ENCODE data around the gene TIMM22.

Gene TIMM22

DNA sequence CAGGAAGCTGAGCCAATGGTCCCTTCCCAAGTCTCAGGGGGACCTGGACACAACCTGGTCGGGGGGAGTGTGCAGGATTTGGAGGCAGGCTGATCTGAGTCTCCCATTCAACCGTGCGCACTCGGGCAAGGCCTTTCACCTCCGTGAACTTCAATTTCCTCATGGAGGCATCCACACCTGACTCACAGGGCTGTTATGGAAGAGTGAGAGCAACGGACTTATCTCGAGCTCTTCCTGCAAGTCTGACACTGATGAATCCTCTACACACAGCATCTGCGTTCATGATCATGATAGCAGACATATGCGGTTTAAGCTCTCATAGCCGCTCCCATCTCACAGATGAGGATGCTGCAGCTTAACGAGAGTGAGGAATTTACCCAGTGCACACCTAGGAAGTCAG is 21.6 kb downstream of the TIMM22 start:
- DNase-seq (ENCODE audit: low spot score) (no peak), FAIRE-seq (no peak)

DNA sequence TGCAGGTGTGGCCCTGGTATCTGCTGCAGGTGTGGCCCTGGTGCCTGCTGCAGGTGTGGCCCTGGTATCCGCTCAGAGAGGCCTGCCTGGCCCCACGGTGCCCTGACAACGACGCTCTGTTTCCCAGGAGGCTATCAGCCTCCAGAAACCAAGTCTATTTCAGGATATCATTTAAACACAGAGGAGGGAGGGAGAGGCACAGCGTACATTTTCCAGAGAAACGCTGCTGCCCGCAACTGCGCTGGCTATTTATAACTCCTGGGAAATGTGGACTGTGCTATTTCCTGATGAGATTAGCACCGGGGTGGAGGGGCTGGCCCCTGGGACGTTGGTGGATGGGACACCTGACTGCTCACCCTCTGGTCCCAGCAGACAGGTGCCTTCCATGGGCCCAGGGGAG is 22.5 kb downstream of the TIMM22 start:
- FAIRE-seq (no peak), DNase-seq (ENCODE audit: low spot score) (no peak)

DNA sequence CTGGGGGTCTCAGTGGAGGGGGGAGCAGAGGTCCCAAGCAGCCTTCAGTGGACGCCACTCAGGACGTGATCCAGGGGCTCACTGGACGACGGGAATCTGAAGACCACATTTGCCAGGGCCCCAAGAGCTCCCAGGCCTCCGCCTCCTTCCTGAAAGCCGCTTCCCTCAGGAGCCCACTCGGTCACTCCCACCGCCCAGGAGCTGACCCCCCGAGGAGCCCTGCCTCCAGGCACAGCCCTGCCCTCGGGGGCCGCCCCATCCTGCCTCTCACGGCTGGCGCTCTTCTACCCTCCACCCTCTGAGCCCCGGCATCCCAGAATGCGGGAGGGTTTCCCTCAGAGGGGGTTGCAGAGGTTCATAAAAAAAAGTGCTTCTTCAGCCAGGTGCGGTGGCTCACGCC is 24.2 kb downstream of the TIMM22 start:
- FAIRE-seq (no peak), DNase-seq (ENCODE audit: low spot score) (no peak)

DNA sequence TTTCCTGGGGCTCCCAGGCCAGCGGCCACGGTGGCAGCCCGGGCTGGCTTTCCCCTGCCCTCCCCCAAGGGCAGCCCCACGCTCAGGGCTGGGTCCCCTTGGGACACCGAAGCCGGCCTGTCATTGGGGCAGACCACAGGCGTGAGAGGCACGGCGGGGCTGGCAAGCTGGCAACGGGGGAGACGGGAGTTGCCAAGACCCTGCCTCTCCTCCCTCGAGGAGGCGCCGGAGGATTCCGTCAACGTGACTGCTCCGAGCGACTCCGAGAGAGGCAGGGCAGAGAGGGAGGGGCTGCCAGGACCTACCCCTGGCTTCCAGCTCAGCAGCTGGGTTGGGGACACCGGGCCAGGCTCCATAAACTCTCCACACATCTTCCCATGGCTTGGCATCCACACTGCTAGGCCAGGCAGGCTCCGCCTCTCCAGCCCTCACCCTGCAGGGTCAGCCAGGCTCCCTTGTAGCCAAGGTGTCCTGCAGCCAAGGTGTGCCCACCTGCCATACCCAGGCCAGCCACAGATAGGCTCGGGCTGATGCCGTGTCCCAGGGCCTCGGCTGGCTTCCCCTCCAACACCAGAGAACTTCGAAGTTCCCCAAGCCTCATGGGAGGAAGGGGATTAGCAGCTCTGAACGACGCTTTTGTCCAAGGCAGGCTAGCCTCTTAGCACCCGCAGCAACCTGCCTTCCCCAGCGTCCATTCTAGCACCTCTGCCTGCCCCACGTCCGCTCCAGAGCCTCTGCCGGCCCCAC is 25.5 kb downstream of the TIMM22 start:
- DNase-seq (ENCODE audit: low spot score) (no peak), FAIRE-seq (no peak)

DNA sequence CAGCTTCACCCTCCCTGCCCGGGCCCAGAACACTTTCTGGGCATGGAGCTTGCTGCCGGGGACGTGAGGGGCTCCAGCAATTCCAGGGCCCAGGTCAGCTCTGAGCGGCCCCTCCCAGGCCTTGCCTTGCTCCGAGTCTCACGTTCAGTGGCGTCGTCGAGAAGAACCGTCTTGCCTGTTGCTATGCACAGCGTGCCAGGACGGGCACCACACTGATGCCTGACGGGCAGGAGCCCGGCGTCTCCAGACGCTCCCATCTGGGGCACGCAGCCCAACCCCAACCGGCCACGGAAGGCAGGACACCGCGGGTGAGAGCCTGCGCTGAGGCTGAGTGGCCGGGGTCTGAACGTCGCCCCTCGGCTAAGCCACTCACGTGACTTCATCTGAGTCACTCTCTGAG is 27.1 kb downstream of the TIMM22 start:
- no peak for FAIRE-seq

DNA sequence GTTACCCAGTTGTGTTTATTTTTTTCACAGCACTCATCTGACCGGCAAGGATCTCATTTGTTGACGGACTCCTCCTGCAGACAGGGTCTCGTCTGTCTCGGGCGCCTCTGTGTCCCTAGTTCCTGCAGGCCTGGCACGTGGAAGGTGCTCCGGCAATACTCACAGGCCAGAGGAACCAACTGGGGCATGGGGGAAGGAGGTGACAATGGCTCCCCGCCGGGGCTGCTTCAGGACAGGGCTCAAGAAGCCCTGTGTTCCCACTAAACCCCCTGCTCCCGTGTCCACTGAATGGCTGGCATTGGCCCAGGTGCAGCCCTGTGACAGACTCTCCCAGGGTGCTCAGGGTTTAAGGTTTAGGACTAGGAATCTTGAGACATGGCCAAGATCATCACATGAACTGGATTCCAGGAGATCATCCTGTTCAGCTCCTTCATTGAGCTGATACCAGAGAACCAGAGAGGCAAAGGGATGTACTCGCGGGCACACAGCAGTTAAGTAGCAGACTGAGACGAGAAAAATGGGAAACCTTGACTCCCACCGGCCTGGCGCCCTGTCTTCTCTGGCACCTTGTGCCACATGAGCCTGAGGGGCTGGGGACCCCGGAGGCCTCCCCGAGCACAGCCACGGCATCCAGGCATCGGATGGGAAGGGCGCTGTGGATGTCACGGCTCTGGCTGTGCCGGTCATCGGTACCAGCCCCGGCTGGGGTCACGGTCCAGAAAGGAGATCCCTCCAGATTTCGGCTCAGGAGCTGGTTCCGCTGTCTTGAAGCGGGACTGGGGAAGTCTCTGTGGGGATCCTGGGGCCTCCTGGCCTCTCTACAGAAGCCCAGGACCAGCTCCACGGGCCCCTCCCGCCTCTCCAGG is 29.0 kb downstream of the TIMM22 start:
- no peak for DNase-seq (ENCODE audit: low spot score)
- no peak for FAIRE-seq

More for the DNA sequence above, 27.1 kb downstream of the TIMM22 start:
- DNase-seq (ENCODE audit: low spot score), result no peak

DNA sequence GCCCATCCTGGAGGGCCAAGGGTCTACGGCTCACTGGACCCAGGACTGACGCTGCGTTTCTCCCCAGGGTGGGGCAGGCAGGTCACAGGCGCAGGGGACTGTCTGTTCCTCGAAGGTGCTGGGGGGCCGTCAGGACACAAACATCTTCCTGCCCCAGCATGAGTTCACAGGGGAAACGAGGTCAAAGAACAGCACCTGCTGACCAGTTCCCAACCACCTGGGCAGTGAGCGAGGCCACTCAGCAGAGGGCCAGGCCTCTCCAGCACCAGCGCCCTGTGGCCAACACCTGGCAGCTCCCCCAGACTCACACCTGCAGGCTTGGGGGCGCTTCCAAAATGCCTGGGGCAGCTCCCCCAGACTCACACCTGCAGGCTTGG is 29.7 kb downstream of the TIMM22 start:
- no peak for FAIRE-seq
- DNase-seq (ENCODE audit: low spot score), result no peak

DNA sequence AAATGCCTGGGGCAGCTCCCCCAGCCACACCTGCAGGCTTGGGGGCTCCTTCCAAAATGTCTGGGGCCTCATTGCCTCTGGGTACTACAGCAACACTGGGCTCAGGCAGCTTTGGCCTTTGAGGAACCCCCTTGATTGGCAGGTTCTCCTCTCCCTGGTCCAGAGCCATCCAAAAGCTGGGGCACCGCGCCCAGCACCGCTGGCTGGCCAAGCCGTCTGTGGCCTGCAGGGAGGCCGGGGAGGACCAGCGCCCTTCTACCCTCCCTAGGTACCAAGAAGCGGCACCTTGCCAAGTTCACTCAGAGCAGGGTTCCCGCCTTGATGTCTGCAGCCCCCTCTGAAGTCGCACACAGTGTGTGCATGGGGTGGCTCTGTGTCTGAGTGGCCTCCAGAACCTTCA is 30.1 kb downstream of the TIMM22 start:
- DNase-seq (ENCODE audit: low spot score) (no peak), FAIRE-seq (no peak)

DNA sequence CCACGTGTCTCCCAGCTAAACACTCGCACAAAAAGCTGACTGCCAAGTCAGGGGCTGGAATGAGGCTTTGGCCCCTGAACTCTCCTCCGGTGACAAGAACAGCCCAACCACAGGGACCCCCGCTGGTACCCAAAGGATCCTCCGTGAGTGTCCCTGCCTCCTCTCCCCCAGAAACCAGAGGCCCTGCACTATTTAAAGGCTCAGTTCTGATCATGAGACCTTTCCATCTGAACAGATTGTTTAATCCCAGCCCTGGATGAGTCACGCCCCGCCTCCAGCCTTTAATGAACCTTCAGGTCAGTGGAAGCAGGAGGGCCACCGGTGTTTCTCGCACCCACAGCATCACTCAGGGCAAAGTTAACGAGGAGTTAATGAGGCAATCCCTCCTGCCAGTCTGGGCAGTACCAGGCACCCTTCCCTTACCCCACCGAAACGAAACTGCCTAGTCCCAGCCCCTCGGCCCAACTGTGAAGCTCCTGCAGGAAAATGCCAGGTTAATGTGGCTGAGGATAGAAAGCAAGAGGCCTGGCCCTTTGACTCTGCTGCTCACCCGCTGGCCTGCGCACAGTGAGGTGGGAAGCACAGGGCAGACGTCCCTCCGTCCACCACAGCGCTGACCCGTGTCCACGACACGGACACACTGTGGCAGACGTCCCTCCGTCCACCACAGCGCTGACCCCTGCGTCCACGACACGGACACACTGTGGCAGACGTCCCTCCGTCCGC is 32.4 kb downstream of the TIMM22 start:
- DNase-seq (ENCODE audit: low spot score) (no peak), FAIRE-seq (no peak)

DNA sequence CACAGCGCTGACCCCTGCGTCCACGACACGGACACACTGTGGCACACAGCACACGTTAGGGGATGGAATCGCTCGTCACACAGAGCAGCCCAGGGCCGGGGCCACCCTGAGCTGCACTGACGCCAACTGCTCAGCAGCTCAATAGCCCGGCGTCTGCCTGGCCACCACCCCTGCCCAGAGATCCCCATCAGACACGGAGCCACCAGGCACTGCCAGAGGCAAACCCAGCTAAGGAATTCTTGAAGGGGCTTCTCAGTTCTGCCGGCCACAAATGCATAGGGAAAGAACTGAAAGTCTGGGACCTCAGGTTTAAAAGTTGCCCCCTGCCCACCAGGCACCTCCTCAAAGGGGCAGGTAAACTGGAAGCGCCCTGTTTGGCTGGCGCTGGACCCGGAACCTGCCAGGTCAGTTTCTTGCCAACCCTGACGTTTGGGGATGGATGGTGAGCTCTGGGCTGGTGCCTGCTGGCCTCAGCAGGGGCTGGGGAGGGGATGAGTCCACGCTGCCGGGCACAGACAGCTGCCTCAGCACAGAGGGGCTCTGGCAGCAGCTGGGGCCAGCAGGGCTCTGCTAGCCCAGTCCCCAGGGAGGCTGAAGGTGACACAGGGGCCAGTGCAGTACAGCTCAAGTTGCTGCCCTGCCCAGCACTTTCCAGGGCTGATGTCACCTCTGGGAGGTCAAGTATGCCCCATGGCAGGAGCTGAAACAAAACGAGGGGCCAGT is 33.2 kb downstream of the TIMM22 start:
- FAIRE-seq (no peak), DNase-seq (ENCODE audit: low spot score) (no peak)

DNA sequence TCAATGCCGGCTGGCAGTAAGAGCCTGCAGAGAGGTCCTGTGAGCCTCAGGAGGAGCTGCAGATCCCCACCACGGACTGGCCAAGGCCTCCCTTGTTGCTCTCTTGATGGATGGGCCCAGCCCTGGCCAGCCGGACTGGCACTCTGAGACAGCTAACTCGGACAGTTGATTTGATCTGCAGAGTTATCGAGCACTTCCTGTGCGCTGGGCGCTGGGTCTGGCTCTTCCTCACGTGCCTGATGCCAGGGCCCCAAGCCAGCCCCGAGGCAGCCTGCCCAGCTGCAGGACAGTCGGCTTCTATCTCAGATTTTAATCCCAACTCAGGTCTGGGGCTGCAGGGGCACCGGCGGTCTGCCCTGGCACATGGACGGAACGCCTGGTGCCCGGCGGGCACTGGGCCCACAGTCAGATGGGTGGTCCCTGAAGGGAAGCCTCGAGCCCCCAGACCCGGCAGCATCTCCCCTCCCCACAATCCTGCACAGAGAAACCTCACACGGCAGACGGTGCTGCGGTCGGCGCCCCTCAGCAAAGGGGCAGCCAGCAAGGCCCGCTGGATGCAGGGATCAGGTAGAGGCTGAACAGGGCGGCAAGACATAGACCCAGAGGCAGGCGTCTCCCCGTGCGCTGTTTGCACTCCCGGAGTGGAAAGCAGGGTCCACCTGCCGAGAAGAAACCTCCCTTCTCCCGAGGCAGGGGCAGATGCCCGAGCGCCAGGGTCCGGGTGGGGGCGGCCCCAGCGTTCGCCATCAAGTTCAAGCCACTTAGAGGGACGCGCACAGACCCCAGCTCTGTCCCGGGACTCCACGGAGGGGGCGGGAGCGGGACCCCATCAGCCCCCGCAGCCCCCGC is 34.0 kb downstream of the TIMM22 start:
- FAIRE-seq (no peak), DNase-seq (ENCODE audit: low spot score) (no peak)

DNA sequence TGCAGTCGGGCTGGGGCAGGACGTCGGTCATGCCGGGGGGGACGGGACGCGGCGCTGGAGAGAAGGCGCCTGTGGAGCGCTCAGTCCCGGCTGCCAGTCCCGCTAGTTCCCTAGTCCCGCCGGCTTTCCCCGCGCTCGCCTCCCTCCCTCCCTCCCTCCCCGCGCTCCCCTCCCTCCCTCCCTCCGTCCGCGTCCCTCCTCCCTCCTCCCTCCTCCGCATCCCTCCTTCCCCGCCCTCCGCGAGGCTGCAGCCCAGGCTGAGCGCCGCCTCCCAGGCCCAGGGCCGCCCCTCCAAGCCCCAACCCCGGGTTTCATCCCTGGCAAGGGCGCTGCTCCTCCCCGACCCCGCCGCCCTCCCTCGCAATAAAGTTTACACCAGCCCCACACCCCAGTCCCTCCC is 34.8 kb downstream of the TIMM22 start:
- FAIRE-seq (no peak), DNase-seq (ENCODE audit: low spot score) (no peak)

DNA sequence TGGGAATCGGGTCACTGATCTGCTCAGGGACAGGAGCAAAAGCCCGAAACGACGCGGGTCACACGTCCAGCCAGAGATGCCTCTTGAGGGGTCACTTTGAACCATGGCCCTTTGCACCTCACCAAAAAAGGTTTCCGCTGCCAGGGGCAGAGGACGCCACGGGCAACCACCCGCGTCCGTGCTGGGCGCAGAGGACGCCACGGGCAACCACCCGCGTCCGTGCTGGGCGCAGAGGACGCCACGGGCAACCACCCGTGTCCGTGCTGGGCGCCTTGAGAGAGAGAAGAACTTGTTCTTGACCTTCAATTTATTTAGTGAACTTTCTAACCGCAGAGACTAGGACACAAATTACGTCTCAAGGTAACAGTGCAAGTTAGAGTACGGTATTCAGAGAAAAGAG is 35.5 kb downstream of the TIMM22 start:
- no peak for FAIRE-seq
- no peak for DNase-seq (ENCODE audit: low spot score)

DNA sequence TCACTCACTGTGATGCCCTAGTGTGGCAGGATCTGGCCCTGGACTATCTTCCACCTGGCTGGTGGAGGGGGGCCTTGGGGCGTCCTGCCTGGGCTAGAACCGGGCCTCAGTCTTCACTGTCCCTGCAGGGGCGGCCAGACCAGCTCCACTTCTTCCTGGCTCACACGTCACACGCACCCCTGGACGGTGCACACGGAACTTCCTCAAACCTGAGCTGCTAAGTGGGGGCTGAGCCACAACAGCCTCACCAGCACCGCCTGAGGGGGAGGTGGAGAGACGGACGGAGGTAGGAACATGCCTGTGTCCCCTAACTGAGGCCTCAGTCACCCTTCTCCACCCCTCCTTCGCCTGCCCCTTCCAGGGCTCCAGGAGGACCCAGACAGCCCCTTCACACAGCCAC is 36.6 kb downstream of the TIMM22 start:
- DNase-seq (ENCODE audit: low spot score) (no peak), FAIRE-seq (no peak)

DNA sequence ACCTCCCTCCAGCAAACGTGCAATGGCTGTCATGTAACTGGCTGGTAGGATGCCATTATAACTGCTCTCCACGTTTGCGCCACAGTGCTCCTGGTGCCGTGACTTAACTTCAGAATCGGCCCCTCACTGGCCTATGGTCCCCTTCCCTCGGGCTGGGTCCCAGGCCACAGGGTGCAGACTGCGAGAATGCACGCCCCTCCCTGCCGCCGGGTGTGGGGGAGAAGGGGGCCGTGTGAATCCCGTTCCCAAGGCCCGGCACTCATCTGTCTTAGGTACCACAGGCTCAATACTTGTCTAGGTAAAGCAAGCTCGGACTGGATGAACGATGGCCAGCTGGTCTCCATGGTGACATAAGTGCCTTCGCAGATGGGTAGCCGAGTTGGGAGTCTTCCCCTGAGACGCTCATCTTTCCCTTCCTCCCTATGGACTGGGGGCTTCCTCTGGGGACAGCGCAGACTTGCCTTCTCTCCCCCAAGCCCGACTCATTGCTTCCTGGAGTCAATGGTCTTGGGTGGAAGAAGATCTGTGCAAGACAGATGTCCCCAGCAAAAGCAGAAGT is 37.8 kb downstream of the TIMM22 start:
- DNase-seq (ENCODE audit: low spot score) (no peak), FAIRE-seq (no peak)

DNA sequence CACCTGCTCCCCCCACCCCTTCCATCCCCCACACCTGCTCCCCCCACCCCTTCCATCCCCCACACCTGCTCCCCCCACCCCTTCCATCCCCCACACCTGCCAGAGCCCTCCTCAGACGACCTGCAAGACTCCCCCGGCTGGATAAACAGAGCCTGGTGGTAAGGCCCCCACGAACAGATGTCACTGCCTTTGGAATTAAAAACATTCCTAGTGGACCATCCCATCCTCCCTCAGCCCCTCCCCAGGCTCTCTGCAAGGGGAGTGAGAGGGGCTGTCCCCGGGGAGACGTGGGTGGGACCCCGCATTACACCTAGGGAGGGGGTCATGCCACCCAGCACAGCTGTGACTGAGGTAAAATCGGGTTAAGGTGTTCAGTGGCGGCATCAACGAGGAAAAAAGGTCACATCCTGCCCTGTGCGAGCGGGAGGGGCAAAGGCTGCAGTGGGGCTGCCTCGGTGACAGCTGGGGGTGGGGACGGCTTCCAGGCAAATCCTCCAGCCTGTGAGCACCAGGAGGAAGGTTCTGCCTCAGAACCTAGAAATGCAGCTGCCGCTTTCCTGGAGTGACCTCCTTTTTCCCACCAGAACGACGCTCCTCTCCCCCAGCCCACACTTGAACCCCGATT is 38.7 kb downstream of the TIMM22 start:
- FAIRE-seq (no peak), DNase-seq (ENCODE audit: low spot score) (peak; percentile 7)

DNA sequence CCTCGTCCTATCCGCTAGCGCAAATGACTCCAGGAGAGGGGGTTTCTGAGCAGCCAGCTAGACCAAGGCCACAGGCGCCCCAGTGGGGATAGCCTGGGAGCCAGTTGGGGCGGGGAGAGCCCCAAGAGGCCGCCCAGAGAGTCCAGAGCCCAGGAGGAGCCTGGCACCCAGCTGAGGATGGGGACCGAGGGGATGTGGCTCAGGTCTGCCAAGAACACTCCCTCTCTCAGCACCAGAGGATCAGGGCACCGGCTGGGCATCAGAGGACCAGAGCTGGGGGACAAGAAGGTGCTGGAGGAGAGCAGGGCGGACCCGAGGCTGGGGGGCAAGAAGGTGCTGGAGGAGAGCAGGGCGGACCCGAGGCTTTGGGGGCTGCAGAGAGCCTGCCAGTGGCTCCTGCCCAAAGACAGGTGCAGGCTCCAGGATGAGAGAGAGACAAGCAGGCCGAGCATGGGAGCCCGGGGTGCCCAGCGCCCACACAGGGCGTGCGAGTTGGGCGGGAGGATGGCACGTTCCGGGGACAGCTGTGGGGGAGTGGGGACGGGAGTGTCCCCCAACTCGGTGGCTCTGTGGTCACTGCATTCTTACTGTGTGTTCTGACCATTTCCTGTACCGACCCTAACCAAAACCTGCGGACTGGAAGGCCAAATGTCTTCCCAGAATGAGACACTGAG is 39.4 kb downstream of the TIMM22 start:
- DNase-seq (ENCODE audit: low spot score) (no peak), FAIRE-seq (no peak)

DNA sequence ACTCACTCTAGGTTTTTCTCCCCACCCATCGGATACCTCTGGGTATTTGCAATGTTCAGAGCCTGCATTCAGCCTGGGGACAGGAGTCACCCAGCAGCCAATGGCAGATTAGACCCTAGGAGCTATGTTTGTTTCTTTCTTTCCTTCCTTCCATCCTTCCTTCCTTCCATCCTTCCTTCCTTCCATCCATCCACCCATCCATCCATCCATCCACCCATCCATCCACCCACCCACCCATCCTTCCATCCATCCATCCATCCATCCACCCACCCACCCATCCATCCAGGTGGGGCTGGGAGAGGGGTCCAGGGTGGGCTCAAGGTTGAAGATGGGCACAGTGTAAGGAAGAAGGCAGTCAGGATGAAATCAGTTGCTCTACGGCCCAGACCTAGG is 39.9 kb downstream of the TIMM22 start:
- no peak for FAIRE-seq

DNA sequence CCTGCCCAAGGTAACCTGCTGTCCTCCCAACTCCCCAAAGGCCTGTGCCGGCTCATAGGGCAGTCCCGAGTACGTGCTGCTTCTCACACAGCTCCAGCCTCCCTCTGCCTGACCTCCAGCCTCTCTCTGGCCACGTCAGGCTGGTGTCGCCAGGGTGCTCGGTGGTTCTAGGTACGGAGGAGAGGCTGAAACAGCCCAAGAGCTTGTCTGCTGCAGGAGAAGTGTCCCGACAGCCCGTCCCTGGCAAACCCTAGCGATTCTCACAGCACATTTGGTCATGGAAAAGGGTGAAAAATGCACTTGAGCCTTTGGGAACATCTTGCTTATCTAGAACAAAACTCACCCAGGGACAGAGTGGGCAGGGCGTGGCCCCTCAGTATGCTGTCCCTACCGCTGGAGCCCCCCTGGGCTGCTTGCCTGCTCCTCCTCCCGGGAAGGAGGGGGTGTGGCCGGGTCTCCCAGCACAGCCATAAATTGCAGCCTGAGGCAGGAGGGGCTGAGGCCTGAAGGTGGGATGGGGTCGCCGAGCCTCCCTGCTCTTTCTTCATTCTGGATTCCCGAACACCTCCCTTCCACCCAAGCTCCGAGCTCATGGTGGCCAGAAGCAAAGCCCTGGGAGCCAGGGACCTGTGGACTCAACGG is 40.4 kb downstream of the TIMM22 start:
- DNase-seq (ENCODE audit: low spot score) (no peak), FAIRE-seq (no peak)

More for the DNA sequence above, 39.9 kb downstream of the TIMM22 start:
- DNase-seq (ENCODE audit: low spot score), result no peak
